Naive thymus-derived CD8-positive, alpha-beta T cell (primary cell): ENCODE measurements around the gene AMBP. TPM values are rescaled to one million over a fixed set of nuclear protein-coding genes. Genes with fewer than 3 reads are reported as not detected.

Experiments
- ATAC-seq, 2 donors: fragments of 150-1000 bp; cut with Tn5 transposase in 1 of 2; sonication (Bioruptor Pico), chemical (Tn5 transposase) in 1 of 2; 1 replicate in 1 of 2; 2 replicates in 1 of 2; pipeline ENCODE4 v1.10.0; 2021; ENCODE audit warnings: mild to moderate bottlenecking in 2 of 2, moderate library complexity in 2 of 2
- POLR2A ChIA-PET: fragments of 350-600 bp; sonication (Branson Sonifier 250); formaldehyde crosslinking; loops from one replicate; lab custom pipeline; 2021; ENCODE audit warnings: antibody characterized with exemption; lab: Charles Lee
- DNase-seq, 10 donors: peaks; one replicate each; pipeline versions ENCODE4 v3.0.0 to v3.0.0-alpha.2; 2020 to 2022
- H3K27ac Mint-ChIP-seq, 10 donors: one replicate each; pipeline ENCODE4 v1.8.0; 2020 to 2022; ENCODE audit warnings: mild to moderate bottlenecking in 10 of 10, mixed read lengths in 10 of 10, moderate library complexity in 4 of 10, inconsistent platforms in 1 of 10
- H3K27me3 Mint-ChIP-seq, 5 donors: one replicate each; pipeline ENCODE4 v1.8.0; 2021 to 2022; ENCODE audit warnings: mixed read lengths in 5 of 5
- H3K36me3 Mint-ChIP-seq, 3 donors: one replicate each; pipeline ENCODE4 v1.8.0; 2020 to 2022; ENCODE audit warnings: mixed read lengths in 3 of 3, mild to moderate bottlenecking in 2 of 3, inconsistent platforms in 1 of 3
- H3K4me1 Mint-ChIP-seq, 4 donors: one replicate each; pipeline ENCODE4 v1.8.0; 2021 to 2022; ENCODE audit warnings: mixed read lengths in 4 of 4
- H3K4me3 Mint-ChIP-seq, 10 donors: one replicate each; pipeline ENCODE4 v1.8.0; 2020 to 2022; ENCODE audit warnings: mild to moderate bottlenecking in 10 of 10, mixed read lengths in 10 of 10, moderate library complexity in 6 of 10, inconsistent platforms in 1 of 10
- H3K9me3 Mint-ChIP-seq, 9 donors: one replicate each; pipeline ENCODE4 v1.8.0; 2020 to 2022; ENCODE audit warnings: mixed read lengths in 9 of 9, mild to moderate bottlenecking in 3 of 9, inconsistent platforms in 1 of 9, moderate library complexity in 1 of 9
- polyA plus RNA-seq, 3 donors: library from polyadenylated mRNA; unstranded; fragments of 300-500 nt; fragmentation: Illumina TruSeq; gene quantifications; one replicate each; pipeline ENCODE4 v1.2.3, GENCODE V29; 2021
- total RNA-seq, 8 experiments: library from RNA in 2 of 8; stranded (reverse) in 2 of 8; gene quantifications; one replicate each; pipeline ENCODE4 v1.2.3 and lab custom pipeline; 2021 to 2026

Gene AMBP
- total and polyA plus RNA-seq, 5 experiments from 2014 or later = not detected

- POLR2A ChIA-PET = no interaction called here
- DNase-seq (no peak), ATAC-seq (no peak)
Observed at GRCh38 chr9:114025760-114026159, 52.3 kb downstream of the AMBP start.

GRCh38 chr9:114025196-114025753 lies 52.8 kb downstream of the AMBP start:
- ATAC-seq (no peak), DNase-seq (no peak)
- no peak overlapping the region for H3K27ac Mint-ChIP-seq
- peaks cover 13 to 41% (median 16%) of the 10 kb centered on the region in 3 donors for H3K36me3 Mint-ChIP-seq
- H3K4me1 Mint-ChIP-seq = no peaks in the 10 kb centered on the region
- H3K4me3 Mint-ChIP-seq = no peak overlapping the region
- POLR2A ChIA-PET = no interaction called here
- H3K9me3 Mint-ChIP-seq = peaks cover 14 to 39% (median 27%) of the 10 kb centered on the region in 9 donors
- H3K27me3 Mint-ChIP-seq = peaks cover 0 to 8% (median 0%) of the 10 kb centered on the region in 5 donors

More at GRCh38 chr9:114025760-114026159, 52.3 kb downstream of the AMBP start:
- Mint-ChIP-seq H3K4me3 (no peak overlapping the region), H3K9me3 (peaks cover 14 to 39% (median 27%) of the 10 kb centered on the region in 9 donors), H3K27ac (no peak overlapping the region), H3K36me3 (peaks cover 13 to 41% (median 17%) of the 10 kb centered on the region in 3 donors), H3K4me1 (no peaks in the 10 kb centered on the region), H3K27me3 (peaks cover 0 to 8% (median 0%) of the 10 kb centered on the region in 5 donors)

- no peak for ATAC-seq
- Mint-ChIP-seq H3K36me3 (peaks cover 12 to 41% (median 13%) of the 10 kb centered on the region in 3 donors), H3K4me1 (no peaks in the 10 kb centered on the region), H3K27me3 (peaks cover 0 to 8% (median 0%) of the 10 kb centered on the region in 5 donors), H3K4me3 (no peak overlapping the region), H3K27ac (no peak overlapping the region), H3K9me3 (peaks cover 14 to 39% (median 27%) of the 10 kb centered on the region in 9 donors)
- POLR2A ChIA-PET = no interaction called here
- DNase-seq = no peak
Observed at GRCh38 chr9:114023961-114024360, 54.1 kb downstream of the AMBP start.

DNA sequence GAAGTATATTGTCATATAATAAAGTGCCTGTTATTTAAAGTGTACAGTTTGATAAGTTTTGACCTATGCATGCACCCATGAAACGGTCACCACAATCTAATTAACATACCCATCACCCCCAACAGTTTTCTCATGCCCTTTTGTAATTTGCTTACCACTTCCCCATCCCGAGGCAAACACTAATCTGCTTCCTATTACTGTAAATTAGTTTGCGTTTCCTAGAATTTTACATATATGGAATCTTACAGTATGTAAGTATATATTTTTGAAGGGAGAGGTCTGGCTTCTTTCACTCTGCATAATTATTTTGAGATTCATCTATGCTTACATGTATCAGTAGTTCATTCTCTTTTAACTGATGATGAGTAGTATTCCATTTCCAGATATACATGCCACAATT lies 56.5 kb downstream of the AMBP start:
- POLR2A ChIA-PET = no interaction called here
- no peak overlapping the region for H3K27ac Mint-ChIP-seq
- H3K27me3 Mint-ChIP-seq = peaks cover 0 to 8% (median 0%) of the 10 kb centered on the region in 5 donors
- peaks cover 12 to 41% (median 13%) of the 10 kb centered on the region in 3 donors for H3K36me3 Mint-ChIP-seq
- DNase-seq (no peak), ATAC-seq (no peak)
- H3K4me1 Mint-ChIP-seq = no peaks in the 10 kb centered on the region
- H3K4me3 Mint-ChIP-seq = no peak overlapping the region
- peaks cover 14 to 39% (median 27%) of the 10 kb centered on the region in 9 donors for H3K9me3 Mint-ChIP-seq

DNA sequence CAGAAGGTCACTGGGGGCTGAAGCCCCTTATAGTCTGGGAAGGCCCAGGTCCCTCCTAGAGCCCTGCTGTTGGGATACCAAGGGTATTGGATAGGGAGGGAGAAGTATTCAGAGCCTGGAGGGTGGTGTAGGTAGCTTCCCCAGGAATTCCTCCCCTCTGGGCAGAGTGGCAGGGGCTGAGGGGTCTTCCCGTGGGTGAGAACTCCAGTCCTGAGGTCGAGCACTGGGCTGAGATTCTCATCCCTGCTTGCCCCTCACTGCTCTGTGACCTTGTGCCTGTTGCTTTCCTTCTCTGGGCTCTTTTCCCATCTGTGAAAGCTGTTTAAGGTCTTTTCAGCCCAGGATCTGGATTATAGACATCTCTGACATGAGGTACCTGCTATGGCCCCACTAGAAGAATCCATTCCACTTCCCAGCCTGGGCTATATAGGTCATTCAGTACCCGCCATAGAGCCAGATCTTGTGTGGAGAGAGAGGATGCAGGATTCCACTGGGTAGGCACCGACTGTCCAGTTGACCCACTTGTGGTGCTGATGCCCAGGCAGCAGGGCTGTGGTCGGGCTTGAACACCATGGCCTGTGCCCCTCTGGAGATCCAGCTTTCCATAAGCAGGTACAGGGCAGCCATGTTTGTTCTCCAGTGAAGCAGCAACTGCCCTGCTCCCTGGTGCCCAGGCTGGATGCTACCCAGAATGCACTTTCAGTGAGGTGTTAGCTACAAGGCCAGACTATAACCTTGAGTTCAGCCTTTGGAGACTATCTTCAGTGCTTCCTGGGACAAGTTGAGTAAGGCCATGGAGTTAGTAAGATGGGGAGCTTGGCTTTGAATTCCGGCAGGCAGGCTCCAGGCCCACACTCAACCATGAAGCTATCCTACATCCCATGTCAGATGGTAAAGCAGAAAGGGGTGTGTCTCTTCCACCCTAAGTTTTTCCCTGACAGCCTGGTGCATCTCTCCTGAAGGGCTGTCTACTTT lies 60.1 kb downstream of the AMBP start:
- DNase-seq (peak in 2 of 10 donors; percentile 3 to 37), ATAC-seq (no peak)
- Mint-ChIP-seq H3K9me3 (peaks cover 5 to 22% (median 8%) of the 10 kb centered on the region in 9 donors), H3K4me1 (no peaks in the 10 kb centered on the region), H3K27ac (no peak overlapping the region), H3K27me3 (no peaks in the 10 kb centered on the region), H3K36me3 (peaks cover 0 to 12% (median 8%) of the 10 kb centered on the region in 3 donors), H3K4me3 (no peak overlapping the region)
- POLR2A ChIA-PET = no interaction called here

DNA sequence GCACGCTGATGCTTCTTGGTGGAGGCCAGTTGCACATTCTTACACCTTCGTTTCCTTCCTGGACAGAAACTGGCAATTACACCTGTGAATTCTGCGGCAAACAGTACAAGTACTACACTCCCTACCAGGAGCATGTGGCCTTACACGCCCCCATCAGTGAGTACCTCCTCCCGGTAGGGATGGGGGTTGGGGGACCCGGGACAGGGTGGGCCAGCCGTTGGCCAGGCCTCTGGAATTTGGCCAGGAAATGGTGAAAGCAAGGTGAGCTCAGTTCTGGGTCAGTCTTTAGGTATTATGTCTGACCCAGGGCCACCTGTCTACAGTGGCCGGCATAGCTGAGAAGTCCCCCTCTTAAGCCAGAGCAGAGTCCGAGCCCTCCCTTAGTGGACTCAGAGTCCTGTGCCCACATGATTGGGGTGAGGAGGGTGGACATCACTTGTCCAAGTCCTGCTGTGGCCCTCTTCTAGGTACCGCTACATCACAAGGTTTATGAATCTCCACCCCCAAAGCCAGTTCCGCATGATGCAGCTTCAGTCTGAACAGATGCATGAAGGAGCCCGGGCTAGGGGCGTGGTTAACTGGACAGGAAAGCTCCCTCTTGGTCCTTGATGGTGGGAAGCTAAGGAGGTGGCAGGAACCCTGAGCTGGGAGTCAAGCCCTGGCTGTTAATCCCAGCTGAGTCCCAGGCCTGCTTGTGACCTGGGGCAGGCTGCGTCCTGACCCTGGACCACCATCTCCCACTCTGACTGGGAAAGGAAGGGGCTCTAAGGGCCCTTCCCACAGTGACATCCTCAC lies 61.3 kb downstream of the AMBP start:
- H3K27me3 Mint-ChIP-seq = no peaks in the 10 kb centered on the region
- ATAC-seq (no peak), DNase-seq (peak in 2 of 10 donors; percentile 8 to 45)
- H3K27ac Mint-ChIP-seq = no peak overlapping the region
- POLR2A ChIA-PET = no interaction called here
- H3K36me3 Mint-ChIP-seq = peaks cover 0 to 3% (median under 1%) of the 10 kb centered on the region in 3 donors
- no peaks in the 10 kb centered on the region for H3K4me1 Mint-ChIP-seq
- no peak overlapping the region for H3K4me3 Mint-ChIP-seq
- peaks cover 0 to 13% (median 4%) of the 10 kb centered on the region in 9 donors for H3K9me3 Mint-ChIP-seq

DNA sequence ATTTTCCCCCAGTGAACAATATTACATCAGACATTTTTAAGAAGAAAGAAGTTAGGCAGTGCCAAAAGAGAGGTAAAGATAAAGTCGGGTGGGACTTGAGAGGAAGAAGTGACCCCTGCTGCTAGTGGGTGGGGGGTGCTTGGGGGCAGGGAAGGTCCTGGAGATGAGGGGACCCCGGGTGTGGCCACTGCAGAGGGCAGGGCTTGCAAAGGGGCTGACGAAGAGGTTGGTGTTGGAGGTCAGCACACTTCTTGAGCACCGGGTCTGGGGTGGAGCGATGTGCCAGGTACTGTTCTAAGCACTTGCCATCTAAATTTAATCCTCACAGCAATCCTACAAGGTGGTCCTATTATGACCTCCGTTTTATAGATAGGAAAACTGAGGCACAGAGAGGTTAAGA lies 62.0 kb downstream of the AMBP start:
- no peaks in the 10 kb centered on the region for H3K27me3 Mint-ChIP-seq
- peaks cover 0 to 18% (median 4%) of the 10 kb centered on the region in 9 donors for H3K9me3 Mint-ChIP-seq
- POLR2A ChIA-PET = no interaction called here
- H3K4me3 Mint-ChIP-seq = no peak overlapping the region
- DNase-seq (peak in 2 of 10 donors; percentile 7 to 26), ATAC-seq (no peak)
- H3K4me1 Mint-ChIP-seq = no peaks in the 10 kb centered on the region
- H3K27ac Mint-ChIP-seq = no peak overlapping the region
- peaks cover 0 to 5% (median 3%) of the 10 kb centered on the region in 3 donors for H3K36me3 Mint-ChIP-seq

GRCh38 chr9:114015607-114016006 lies 62.5 kb downstream of the AMBP start:
- Mint-ChIP-seq H3K27me3 (no peaks in the 10 kb centered on the region), H3K9me3 (peaks cover 0 to 18% (median 4%) of the 10 kb centered on the region in 9 donors)

GRCh38 chr9:114014044-114014443 lies 64.1 kb downstream of the AMBP start:
- H3K4me1 Mint-ChIP-seq = no peaks in the 10 kb centered on the region
- H3K27ac Mint-ChIP-seq = no peak overlapping the region
- DNase-seq (no peak), ATAC-seq (no peak)
- H3K9me3 Mint-ChIP-seq = peaks cover 0 to 18% (median 4%) of the 10 kb centered on the region in 9 donors
- peaks cover 3 to 5% (median 3%) of the 10 kb centered on the region in 3 donors for H3K36me3 Mint-ChIP-seq
- H3K27me3 Mint-ChIP-seq = no peaks in the 10 kb centered on the region
- POLR2A ChIA-PET = no interaction called here
- H3K4me3 Mint-ChIP-seq = no peak overlapping the region

More at GRCh38 chr9:114015607-114016006, 62.5 kb downstream of the AMBP start:
- Mint-ChIP-seq H3K4me1 (no peaks in the 10 kb centered on the region), H3K27ac (no peak overlapping the region), H3K4me3 (no peak overlapping the region), H3K36me3 (peaks cover 3 to 5% (median 3%) of the 10 kb centered on the region in 3 donors)
- peak in 1 of 10 donors; percentile 6 for DNase-seq
- no peak for ATAC-seq
- POLR2A ChIA-PET = no interaction called here

- Mint-ChIP-seq H3K36me3 (peaks cover 3 to 5% (median 3%) of the 10 kb centered on the region in 3 donors), H3K9me3 (peaks cover 0 to 18% (median 4%) of the 10 kb centered on the region in 9 donors), H3K4me3 (no peak overlapping the region), H3K4me1 (no peaks in the 10 kb centered on the region), H3K27me3 (no peaks in the 10 kb centered on the region), H3K27ac (no peak overlapping the region)
- POLR2A ChIA-PET = no interaction called here
- DNase-seq = no peak
- no peak for ATAC-seq
Observed at GRCh38 chr9:114012126-114012525, 66.0 kb downstream of the AMBP start.

GRCh38 chr9:114011313-114011712 lies 66.8 kb downstream of the AMBP start:
- peaks cover 0 to 18% (median 4%) of the 10 kb centered on the region in 9 donors for H3K9me3 Mint-ChIP-seq
- H3K4me3 Mint-ChIP-seq = no peak overlapping the region
- POLR2A ChIA-PET = no interaction called here
- no peak overlapping the region for H3K27ac Mint-ChIP-seq
- peaks cover 3 to 5% (median 3%) of the 10 kb centered on the region in 3 donors for H3K36me3 Mint-ChIP-seq
- ATAC-seq (no peak), DNase-seq (peak in 1 of 10 donors; percentile 9)
- H3K27me3 Mint-ChIP-seq = no peaks in the 10 kb centered on the region
- H3K4me1 Mint-ChIP-seq = no peaks in the 10 kb centered on the region
